Cardiac septum (tissue), 1 donor: ENCODE data around the gene WDR89. TPM values are rescaled to one million over a fixed set of nuclear protein-coding genes. Genes with fewer than 3 reads are reported as not detected.

ENCODE experiments used
- total RNA-seq: library from RNA; stranded (reverse); fragmentation: NEBNext Ultra II Directional; extraction: Animal tissue kit (Norgen Biotek cat#: 25700); gene quantifications from one replicate; pipeline ENCODE4 v1.2.1, GENCODE V29; 2021
- donor health status: DM: no; HTN: no; CAD: no.

WDR89 gene
- total RNA-seq, 1 donor from 2014 or later: 6.9 TPM

Other genes starting within 250 kb of the WDR89 start
- gene PPP2R5E, start 98.5 kb downstream of the WDR89 start, total RNA-seq: 40.3 TPM
- gene SGPP1, start 86.2 kb upstream of the WDR89 start, total RNA-seq: 5.6 TPM
- 61.4 TPM for gene SYNE2, start 211.1 kb upstream of the WDR89 start, total RNA-seq